Left colon (tissue), 2 donors: ENCODE data around the gene BTG4. TPM values are rescaled to one million over a fixed set of nuclear protein-coding genes. Genes with fewer than 3 reads are reported as not detected.

Source experiments
- ATAC-seq: fragments of 200-7000 bp; cut with Tn5 transposase; one replicate; pipeline ENCODE4 v1.9.1; 2020; ENCODE audit warnings: mild to moderate bottlenecking, moderate library complexity
- DNase-seq, 2 donors: peaks; one replicate each; pipeline ENCODE4 v3.0.0-alpha.2; 2020
- intact Hi-C, 2 donors: fragments of 100-400 bp; cut with DNase I in 1 of 2; cut with micrococcal nuclease in 1 of 2; formaldehyde crosslinking; loops; one replicate each; pipeline versions ENCODE4 v1.11.2 to v1.14.0; 2022; cut with DNase I, micrococcal nuclease
- total RNA-seq, 2 donors: library from RNA; stranded (reverse); fragmentation: NEBNext Ultra II Directional; extraction: Animal tissue kit (Norgen Biotek cat#: 25700); gene quantifications; one replicate each; pipeline ENCODE4 v1.2.1, GENCODE V29; 2021
- donor health status: DM: no; HTN: no; CAD: no.
- donor health status: DM: yes; HTN: yes; CAD: no.

The BTG4 gene
- total RNA-seq, 2 donors from 2014 or later: not detected

DNA sequence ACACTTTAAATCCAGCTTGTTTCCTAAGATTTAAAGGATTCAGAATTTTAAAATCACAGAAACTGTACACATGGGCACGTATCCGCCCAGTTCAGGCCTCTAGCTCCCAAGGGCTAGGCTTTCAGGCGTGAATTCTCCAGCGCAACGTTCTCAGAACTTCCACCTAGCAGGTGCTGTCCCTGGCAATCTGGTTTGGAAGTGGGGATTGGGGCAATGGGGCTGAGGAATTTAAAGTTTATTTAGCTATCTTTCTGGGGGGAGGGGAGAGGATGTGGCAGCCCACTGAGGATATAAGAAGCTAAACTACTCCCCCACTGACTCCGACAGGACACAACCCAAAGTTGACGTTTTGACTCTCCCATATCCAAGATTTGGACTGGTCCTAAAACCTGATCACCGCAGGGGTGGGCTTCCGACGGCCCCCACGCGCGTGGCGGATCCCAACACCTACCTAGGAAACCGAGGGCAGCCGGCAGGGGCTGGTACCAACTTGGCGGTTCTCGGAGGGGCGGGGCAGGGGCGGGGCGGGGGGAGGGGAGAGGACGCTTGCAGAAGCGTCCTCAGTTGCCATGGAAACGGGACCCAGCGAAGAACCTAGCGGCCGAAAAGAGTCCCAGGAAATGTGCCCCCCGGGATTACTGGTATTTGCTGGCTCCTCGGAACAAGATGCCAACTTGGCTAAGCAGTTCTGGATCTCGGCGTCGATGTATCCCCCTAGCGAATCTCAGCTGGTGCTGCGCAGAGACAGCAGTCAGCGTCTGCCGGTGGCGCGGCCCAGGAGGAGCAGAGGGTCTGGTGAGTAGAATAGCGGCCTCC, 2.2 kb upstream of the BTG4 start, which contains the start of gene HOATZ:
Gene HOATZ (plus strand): TSS at position 563 of the 816 bp plus-strand sequence. CDS start 7 bp downstream, at position 570.
- DNase-seq: no peak
- intact Hi-C loops: no loop called here
- no peak for ATAC-seq

DNA sequence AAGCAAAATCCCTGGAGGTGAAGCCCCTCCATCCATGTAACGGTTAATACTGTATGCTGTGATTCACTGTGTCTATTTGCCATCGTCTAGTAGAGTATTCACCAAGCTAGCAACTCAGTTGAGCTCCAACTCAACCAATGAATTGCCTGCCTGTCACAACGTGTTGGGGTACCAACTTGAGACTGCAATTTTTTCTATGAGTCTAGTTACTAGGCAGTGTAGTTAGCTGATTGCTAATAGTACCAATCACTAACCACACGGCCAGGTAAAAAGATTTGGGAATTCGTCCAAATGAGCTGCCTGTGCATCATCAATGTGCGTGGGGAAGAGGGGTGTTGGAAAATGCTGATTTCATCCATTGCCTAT, 1.0 kb upstream of the BTG4 start:
- ATAC-seq (no peak), DNase-seq (no peak)
- intact Hi-C loops: no loop called here

DNA sequence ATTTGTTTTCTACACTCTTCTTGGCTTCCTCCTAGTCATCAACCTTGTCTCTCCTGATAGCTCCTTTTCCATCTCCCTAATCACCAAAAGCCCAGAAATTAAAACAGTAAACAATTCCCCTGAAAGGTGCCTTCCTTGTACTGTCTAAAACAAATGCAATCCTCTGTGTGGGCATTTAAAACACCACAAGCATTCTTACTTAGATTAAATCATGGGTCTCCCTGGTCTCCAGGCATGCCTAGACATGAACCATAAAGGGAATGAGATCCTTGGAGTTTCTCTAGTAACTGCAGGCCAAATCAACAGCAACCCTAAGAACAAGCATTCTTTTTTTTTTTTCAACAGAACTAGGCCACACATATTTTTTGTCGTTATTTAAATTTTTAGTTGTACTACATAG, 1.9 kb downstream of the BTG4 start:
- no peak for DNase-seq
- no peak for ATAC-seq
- intact Hi-C loops: no loop called here

DNA sequence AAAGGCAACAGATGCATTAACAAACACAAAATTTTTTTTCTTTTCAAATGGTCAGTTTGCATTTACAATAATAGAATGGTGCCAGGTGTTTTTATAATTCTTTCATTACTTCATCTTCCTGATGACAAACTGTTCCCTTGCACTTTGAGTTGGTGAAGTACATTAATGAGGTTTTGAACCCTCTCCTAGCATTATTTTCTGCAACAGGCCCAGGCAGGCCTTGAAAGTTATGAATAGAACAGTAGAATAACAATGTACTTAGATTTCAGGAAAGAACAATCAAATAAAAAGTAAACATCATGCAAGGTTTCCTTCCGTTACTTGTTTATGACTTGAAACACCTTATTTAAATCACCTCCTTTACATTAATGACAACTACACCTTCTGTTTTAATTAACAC, 9.6 kb downstream of the BTG4 start:
- DNase-seq: no peak
- no peak for ATAC-seq
- intact Hi-C loops: no loop called here

DNA sequence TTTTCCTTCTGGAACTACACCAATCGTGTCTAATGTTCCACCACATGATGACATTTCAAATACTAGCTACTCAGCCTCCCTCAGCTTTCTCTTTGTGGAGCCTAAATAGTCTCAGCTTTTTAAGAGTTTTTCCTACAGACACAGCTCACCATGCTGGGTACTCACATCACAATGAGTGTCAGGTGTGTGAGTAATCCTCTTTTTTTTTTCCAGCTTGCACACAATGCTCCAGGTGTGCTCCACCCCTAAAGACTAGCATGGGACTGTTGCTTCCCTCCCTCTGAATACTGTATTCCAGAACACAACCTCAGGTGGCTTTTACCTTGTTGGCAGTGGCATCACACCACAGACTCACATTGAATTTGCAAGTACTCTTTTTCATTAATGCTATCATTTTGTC, 11.7 kb downstream of the BTG4 start:
- no peak for ATAC-seq
- intact Hi-C loops: no loop called here
- no peak for DNase-seq

GRCh38 chr11:111499483-111499882, 12.7 kb downstream of the BTG4 start:
- ATAC-seq: no peak
- no peak for DNase-seq
- intact Hi-C loops: no loop called here

GRCh38 chr11:111494040-111494439, 18.1 kb downstream of the BTG4 start:
- DNase-seq (no peak), ATAC-seq (no peak)
- intact Hi-C loops: no loop called here

- intact Hi-C loops: no loop called here
- ATAC-seq (no peak), DNase-seq (no peak)
Measured at GRCh38 chr11:111490496-111490895, 21.7 kb downstream of the BTG4 start.

DNA sequence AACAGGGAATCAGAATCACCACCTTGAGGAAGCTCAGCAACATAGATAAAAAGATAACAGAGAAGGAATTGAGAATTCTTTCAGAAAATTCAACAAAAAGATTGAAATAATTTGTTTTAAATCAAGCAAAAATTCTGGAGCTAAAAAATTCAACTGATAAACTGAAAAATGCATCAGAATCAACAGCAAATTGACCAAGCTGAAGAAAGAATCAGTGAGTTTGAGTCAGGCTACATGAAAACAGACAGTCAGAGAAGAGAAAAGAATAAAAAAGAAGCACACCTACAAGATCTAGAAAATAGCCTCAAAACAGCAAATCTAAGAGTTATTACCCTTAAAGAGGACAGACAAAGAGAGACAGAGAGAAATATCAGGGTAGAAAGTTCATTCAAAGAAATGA, 28.8 kb downstream of the BTG4 start:
- intact Hi-C loops: no loop called here
- DNase-seq (no peak), ATAC-seq (no peak)

DNA sequence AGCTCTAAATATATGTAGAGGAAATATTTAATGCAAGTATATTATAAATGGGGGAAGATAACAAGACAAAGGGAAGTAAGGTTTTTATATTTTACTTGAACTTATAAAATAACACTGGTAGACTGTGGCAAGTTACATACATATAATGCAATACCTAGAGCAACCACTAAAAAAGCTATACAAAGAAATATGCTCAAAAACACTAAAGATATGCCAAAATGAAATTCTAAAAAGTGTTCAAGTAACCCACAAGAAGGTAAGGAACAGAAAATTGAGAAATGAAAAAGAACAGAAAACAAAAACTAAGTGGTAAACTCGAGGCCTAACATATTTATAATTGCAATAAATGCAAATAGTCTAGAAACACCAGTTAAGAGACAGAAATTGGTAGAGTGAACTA, 32.5 kb downstream of the BTG4 start:
- ATAC-seq: no peak
- intact Hi-C loops: no loop called here

DNA sequence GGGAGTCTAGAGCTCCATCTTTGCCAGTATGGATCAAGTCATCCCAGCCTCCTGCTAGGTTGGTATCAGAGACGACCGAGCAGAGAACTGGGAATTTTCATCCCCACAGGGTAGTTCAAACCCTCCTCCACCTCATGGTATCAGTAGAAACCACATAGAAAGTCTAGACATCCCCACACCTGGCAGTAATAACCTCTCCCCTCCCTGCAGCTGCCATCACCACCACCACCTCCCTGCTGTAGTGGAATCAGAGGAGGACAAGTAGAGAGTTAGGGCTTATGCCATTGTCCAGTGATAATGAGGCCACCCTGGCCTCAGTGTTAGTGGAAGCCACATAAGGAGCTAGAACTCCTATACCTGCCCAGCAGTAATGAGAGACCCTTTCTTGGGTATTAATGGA, 34.3 kb downstream of the BTG4 start:
- ATAC-seq (no peak), DNase-seq (no peak)
- intact Hi-C loops: no loop called here

More for the DNA sequence above, 32.5 kb downstream of the BTG4 start:
- DNase-seq: no peak

GRCh38 chr11:111476956-111477355, 35.2 kb downstream of the BTG4 start:
- DNase-seq (no peak), ATAC-seq (no peak)
- intact Hi-C loops: no loop called here

- intact Hi-C loops: no loop called here
- no peak for ATAC-seq
- DNase-seq: no peak
Measured at GRCh38 chr11:111476366-111476765, 35.8 kb downstream of the BTG4 start.

GRCh38 chr11:111474432-111474831, 37.8 kb downstream of the BTG4 start:
- ATAC-seq: no peak
- intact Hi-C loops: no loop called here
- no peak for DNase-seq

- intact Hi-C loops: no loop called here
- ATAC-seq: no peak
- DNase-seq: no peak
Measured at GRCh38 chr11:111472228-111472627, 40.0 kb downstream of the BTG4 start.

GRCh38 chr11:111469200-111469599, 43.0 kb downstream of the BTG4 start:
- ATAC-seq: no peak
- no peak for DNase-seq
- intact Hi-C loops: no loop called here

DNA sequence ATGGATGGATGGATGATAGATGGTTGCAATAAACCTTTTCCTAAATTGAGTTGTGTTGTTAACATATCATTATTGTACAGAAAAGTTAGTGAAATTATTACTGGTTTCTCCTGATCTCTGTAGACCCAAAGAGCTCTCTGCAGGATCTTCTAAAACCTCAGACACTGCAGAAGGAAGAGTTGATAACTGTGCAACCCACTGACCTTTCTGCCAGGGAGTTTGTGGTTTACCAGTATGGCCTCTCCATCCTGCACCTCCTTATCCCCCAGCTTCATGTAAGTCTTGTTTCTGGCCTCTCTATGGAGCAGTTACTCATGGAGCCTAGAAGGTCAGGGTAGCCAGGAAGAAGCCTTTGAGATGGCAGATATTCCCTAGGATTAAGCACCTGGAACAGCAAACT, 45.6 kb downstream of the BTG4 start:
- intact Hi-C loops: no loop called here
- no peak for ATAC-seq
- DNase-seq: no peak

GRCh38 chr11:111465400-111465799, 46.8 kb downstream of the BTG4 start:
- ATAC-seq: no peak
- no peak for DNase-seq
- intact Hi-C loops: no loop called here

DNA sequence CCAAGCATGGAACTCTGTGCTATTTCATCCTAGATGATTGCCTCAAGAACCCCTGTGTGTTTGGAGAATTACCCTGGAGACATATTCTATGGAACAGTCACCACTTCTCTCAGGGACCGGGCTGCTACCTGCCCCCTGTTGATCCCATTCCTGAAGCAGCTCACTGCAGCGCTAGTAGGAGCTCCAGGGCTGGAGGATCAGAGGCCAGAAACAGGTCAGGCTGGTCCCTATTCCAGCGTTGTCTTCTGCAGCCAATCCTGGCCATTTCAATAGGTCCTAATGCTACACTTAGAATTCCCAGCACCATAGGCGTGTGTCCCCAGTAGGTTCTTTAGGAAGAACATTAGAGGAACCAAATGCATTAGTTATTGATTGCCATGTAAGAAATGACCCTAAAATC, 48.9 kb downstream of the BTG4 start:
- intact Hi-C loops: no loop called here
- ATAC-seq (no peak), DNase-seq (no peak)

DNA sequence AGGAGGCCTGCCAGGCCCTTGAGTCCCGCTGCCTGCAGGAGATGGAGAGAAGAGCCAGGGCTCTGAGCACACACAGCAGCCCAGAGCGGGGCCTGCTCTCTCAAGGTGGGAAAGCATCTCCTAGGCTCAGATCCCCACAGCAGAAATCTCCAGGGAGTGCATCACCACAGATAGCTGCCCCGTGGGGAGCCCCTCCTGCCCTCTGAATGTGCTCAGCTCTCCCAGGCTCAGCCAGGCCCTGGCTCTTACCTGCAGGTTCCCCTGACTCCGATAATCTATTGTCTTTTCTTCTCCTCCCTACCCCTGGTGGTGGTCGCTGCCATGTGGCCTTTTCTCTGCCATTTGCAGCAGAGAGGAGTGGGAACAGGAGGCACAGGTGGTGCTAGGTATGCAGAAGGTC, 49.9 kb downstream of the BTG4 start:
- ATAC-seq: no peak
- intact Hi-C loops: no loop called here

More for the DNA sequence above, 49.9 kb downstream of the BTG4 start:
- DNase-seq: no peak
